ENCODE data around the gene RASA2. TPM values are rescaled to one million over a fixed set of nuclear protein-coding genes. Genes with fewer than 3 reads are reported as not detected.

The RASA2 gene
- 13.5 and 16.1 TPM in 2 replicates for total RNA-seq

GRCh38 chr3:141486746-141487520 is at the start of gene RASA2:
TSS of gene RASA2 (plus strand) at chr3:141487027. CDS start at chr3:141487084, 57 bp downstream.

Other genes with a start within 250 kb of the RASA2 start
- 130 and 165 TPM in 2 replicates for gene ZBTB38, start 118.5 kb upstream of the RASA2 start, total RNA-seq